CD4-positive, alpha-beta memory T cell (primary cell): ENCODE data around the gene ZNF100. TPM values are rescaled to one million over a fixed set of nuclear protein-coding genes. Genes with fewer than 3 reads are reported as not detected.
"Not testable (repeated sequence)": the region's sequence is repeated elsewhere in the genome, so short reads cannot be mapped to it uniquely, and the experiment has no call there.

Experiments
- CTCF ChIA-PET: fragments of 350-600 bp; sonication (Branson Sonifier 250); formaldehyde crosslinking; loops from one replicate; lab custom pipeline; 2021; ENCODE audit warnings: inconsistent platforms; ENCODE audit not compliant: partially characterized antibody; lab: Charles Lee
- POLR2A ChIA-PET: fragments of 350-600 bp; sonication (Branson Sonifier 250); formaldehyde crosslinking; loops from one replicate; lab custom pipeline; 2021; ENCODE audit not compliant: partially characterized antibody; lab: Charles Lee
- DNase-seq, 5 donors: peaks; one replicate each; pipeline versions ENCODE4 v3.0.0 to v3.0.0-alpha.2; 2020 to 2022; ENCODE audit warnings: mixed read lengths in 1 of 5
- H3K27ac ChIP-seq: one replicate; pipeline ENCODE4 v1.7.0; 2013; ENCODE audit warnings: low read depth, low read length
- H3K27me3 ChIP-seq: 2 replicates; pipeline ENCODE4 v1.7.0; 2013; ENCODE audit warnings: mild to moderate bottlenecking, low read length, moderate library complexity; ENCODE audit not compliant: insufficient read depth
- H3K36me3 ChIP-seq: 2 replicates; pipeline ENCODE4 v1.7.0; 2013; ENCODE audit warnings: mild to moderate bottlenecking, low read length, moderate library complexity; ENCODE audit not compliant: insufficient read depth
- H3K4me1 ChIP-seq: 2 replicates; pipeline ENCODE4 v1.7.0; 2013; ENCODE audit warnings: mild to moderate bottlenecking, low read length, moderate library complexity; ENCODE audit not compliant: insufficient read depth
- H3K4me3 ChIP-seq, 2 donors: one replicate each; pipeline ENCODE4 v1.7.0; 2013; ENCODE audit warnings: low read length in 2 of 2, mild to moderate bottlenecking in 1 of 2
- H3K9me3 ChIP-seq, 2 donors: one replicate each; pipeline ENCODE4 v1.7.0; 2013; ENCODE audit warnings: low read length in 2 of 2, control low read depth in 1 of 2; ENCODE audit not compliant: control insufficient read depth in 1 of 2
- H3K27ac Mint-ChIP-seq, 7 donors: one replicate each; pipeline ENCODE4 v1.8.0; 2020 to 2021; ENCODE audit warnings: mixed read lengths in 7 of 7, mild to moderate bottlenecking in 6 of 7, inconsistent platforms in 3 of 7, moderate library complexity in 3 of 7
- H3K27me3 Mint-ChIP-seq, 2 donors: one replicate each; pipeline ENCODE4 v1.8.0; 2020 to 2021; ENCODE audit warnings: mixed read lengths in 2 of 2
- H3K36me3 Mint-ChIP-seq, 2 donors: one replicate each; pipeline ENCODE4 v1.8.0; 2020 to 2021; ENCODE audit warnings: mixed read lengths in 2 of 2, inconsistent platforms in 1 of 2, mild to moderate bottlenecking in 1 of 2
- H3K4me1 Mint-ChIP-seq, 4 donors: one replicate each; pipeline ENCODE4 v1.8.0; 2020 to 2021; ENCODE audit warnings: mixed read lengths in 4 of 4, mild to moderate bottlenecking in 1 of 4
- H3K4me3 Mint-ChIP-seq, 8 donors: one replicate each; pipeline ENCODE4 v1.8.0; 2020 to 2021; ENCODE audit warnings: mixed read lengths in 8 of 8, mild to moderate bottlenecking in 7 of 8, moderate library complexity in 6 of 8, inconsistent platforms in 3 of 8
- H3K9me3 Mint-ChIP-seq, 8 donors: one replicate each; pipeline ENCODE4 v1.8.0; 2020 to 2021; ENCODE audit warnings: mixed read lengths in 8 of 8, mild to moderate bottlenecking in 5 of 8, inconsistent platforms in 3 of 8, moderate library complexity in 1 of 8
- intact Hi-C: fragments of 100-400 bp; cut with micrococcal nuclease; formaldehyde crosslinking; loops from one replicate; pipeline ENCODE4 v1.15.1; 2023
- polyA plus RNA-seq, 2 donors: library from polyadenylated mRNA; unstranded; fragments of 300-500 nt; fragmentation: Illumina TruSeq; gene quantifications; one replicate each; pipeline ENCODE4 v1.2.3, GENCODE V29; 2021
- total RNA-seq, 2 experiments: library from RNA; stranded (reverse); gene quantifications; one replicate each; pipeline ENCODE4 v1.2.3, GENCODE V29; 2021

Gene ZNF100
- total and polyA plus RNA-seq, 4 experiments from 2014 or later: 7.9 to 16.0 (median 13.3) TPM

DNA sequence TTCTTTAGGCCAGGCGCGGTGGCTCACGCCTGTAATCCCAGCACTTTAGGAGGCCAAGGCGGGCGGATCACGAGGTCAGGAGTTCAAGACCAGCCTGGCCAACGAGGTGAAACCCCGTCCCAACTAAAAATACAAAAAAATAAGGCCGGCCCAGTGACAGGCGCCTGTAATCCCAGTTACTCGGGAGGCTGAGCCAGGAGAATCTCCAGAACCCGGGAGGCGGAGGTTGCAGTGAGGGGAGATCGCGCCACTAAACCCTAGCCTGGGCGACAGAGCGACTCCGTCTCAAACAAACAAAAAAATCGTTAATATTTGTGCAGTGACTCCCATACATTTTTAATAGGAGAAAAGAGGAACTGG, 694 bp downstream of the ZNF100 start:
- peak overlapping the region; percentile 62 for H3K27ac ChIP-seq

DNA sequence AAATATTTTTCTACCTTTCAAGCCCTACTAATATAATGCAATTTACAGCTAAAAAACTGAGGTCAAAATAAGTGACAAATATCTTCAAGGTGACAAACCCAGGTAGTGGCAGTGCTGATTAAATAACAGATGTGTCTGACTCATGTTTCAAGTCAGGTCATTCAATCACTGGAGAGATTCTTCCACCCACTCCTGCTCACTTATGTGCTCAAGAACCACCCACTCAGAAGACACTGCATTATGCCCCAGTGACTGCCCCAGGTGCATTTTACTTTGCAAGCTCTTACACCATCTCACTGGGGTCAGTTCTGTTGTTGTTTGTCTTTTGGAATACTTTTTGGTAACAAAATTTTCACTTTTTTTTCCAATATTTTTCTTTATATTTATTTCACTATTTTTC, 2.2 kb downstream of the ZNF100 start:
- Mint-ChIP-seq H3K4me3 (peak overlapping the region in 5 of 8 donors; percentile 6 to 98 (median 48)), H3K36me3 (peaks cover 34 to 46% of the 10 kb centered on the region in 2 donors), H3K9me3 (no peaks in the 10 kb centered on the region), H3K4me1 (peaks cover 13 to 36% (median 25%) of the 10 kb centered on the region in 4 donors), H3K27ac (peak overlapping the region in 1 of 7 donors; percentile 23), H3K27me3 (no peaks in the 10 kb centered on the region)
- DNase-seq: no peak
- peaks cover 10% of the 10 kb centered on the region for H3K36me3 ChIP-seq
- peaks cover 12% of the 10 kb centered on the region for H3K4me1 ChIP-seq
- no peak overlapping the region for H3K27ac ChIP-seq
- H3K4me3 ChIP-seq: no peak overlapping the region
- intact Hi-C loops: loop anchor here (5.0 kb wide), 3 partner anchors 72 to 1922 kb away; partner anchors contain the start of genes ZNF257, ZNF43 and ZNF675
- H3K9me3 ChIP-seq: no peaks in the 10 kb centered on the region
- H3K27me3 ChIP-seq: no peaks in the 10 kb centered on the region
- ChIA-PET POLR2A (interaction anchor here (1.2 kb wide), 1 partner anchor 70 kb away, joined by 3 read pairs; the partner anchor contains the start of gene ZNF43), CTCF (no interaction called here)

More for the DNA sequence above, 694 bp downstream of the ZNF100 start:
- H3K9me3 ChIP-seq, H3K27me3 Mint-ChIP-seq, H3K27me3 ChIP-seq, H3K36me3 ChIP-seq, H3K9me3 Mint-ChIP-seq: not testable (repeated sequence)
- ChIA-PET CTCF (interaction anchor here (1.1 to 1.5 kb wide), 4 partner anchors 69 to 564 kb away, joined by 3 to 11 read pairs (median 5); partner anchors contain the start of genes ZNF429 and ZNF43), POLR2A (interaction anchor here (1.1 to 2.6 kb wide), 11 partner anchors 69 to 1201 kb away, joined by 3 to 34 read pairs (median 4); partner anchors contain the start of genes ZNF257, ZNF429, ZNF43 and ZNF431)
- peaks cover 13 to 36% (median 23%) of the 10 kb centered on the region in 4 donors for H3K4me1 Mint-ChIP-seq
- peak overlapping the region; percentile 79 to 84 for H3K4me3 ChIP-seq
- peaks cover 22 to 33% of the 10 kb centered on the region in 2 donors for H3K36me3 Mint-ChIP-seq
- peak overlapping the region; percentile 96 to 99 (median 97) for H3K4me3 Mint-ChIP-seq
- H3K4me1 ChIP-seq: peaks cover 12% of the 10 kb centered on the region
- peak in 1 of 5 donors; percentile 39 for DNase-seq
- peak overlapping the region in 6 of 7 donors; percentile 76 to 98 (median 96) for H3K27ac Mint-ChIP-seq
- intact Hi-C loops: loop anchor here (1.0 to 5.0 kb wide), 6 partner anchors 71 to 1921 kb away; partner anchors contain the start of genes ZNF257, ZNF429, ZNF43 and ZNF675

DNA sequence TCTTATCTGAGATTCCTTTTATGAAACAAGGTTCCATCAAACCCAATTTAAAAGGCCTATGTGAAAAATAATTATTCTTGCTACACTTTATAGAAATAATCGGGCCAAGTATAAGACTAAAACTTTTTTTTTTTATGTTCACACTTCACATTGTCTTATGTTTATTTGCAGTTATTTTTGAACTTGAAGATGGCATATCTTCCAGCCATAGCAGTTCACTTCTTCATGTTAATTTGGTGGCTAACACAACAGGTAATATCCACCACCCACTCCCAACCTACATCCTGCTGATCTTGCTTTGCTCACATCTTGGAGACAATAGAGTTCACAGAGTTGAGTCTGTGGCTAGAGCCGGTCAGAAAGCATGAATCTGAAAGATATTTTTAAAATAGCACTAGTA, 5.8 kb downstream of the ZNF100 start:
- H3K36me3 ChIP-seq, H3K27me3 ChIP-seq, POLR2A ChIA-PET, CTCF ChIA-PET, H3K4me3 ChIP-seq, H3K4me3 Mint-ChIP-seq, H3K9me3 ChIP-seq, H3K27me3 Mint-ChIP-seq, DNase-seq, H3K27ac ChIP-seq, intact Hi-C loops: not testable (repeated sequence)
- Mint-ChIP-seq H3K4me1 (peaks cover 12 to 39% (median 35%) of the 10 kb centered on the region in 4 donors), H3K36me3 (peaks cover 58 to 66% of the 10 kb centered on the region in 2 donors), H3K9me3 (peaks cover 0 to 11% (median 0%) of the 10 kb centered on the region in 8 donors), H3K27ac (peak overlapping the region in 3 of 7 donors; percentile 1 to 48 (median 43))
- peaks cover 11% of the 10 kb centered on the region for H3K4me1 ChIP-seq

DNA sequence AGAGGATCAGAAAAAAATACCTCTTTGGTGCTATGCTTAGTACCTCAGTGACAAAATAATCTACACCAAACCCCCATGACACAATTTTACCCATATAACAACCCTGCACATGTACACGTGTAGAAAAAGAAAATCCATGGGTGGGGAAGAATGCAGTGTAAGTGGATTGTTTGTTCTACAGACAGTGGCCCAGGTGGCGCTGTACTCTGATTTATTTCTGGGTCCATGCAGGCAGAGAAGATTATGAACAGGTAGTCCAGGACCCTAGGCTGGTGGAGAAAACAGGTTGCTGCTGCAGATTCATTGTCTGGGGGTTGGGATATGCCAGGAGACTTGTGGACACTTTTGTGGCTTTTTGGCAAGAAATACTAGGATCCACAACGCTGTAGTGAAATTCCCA, 9.1 kb downstream of the ZNF100 start:
- H3K36me3 ChIP-seq: peaks cover 10% of the 10 kb centered on the region
- no peak overlapping the region for H3K4me3 Mint-ChIP-seq
- intact Hi-C loops: no loop called here
- ChIA-PET POLR2A (no interaction called here), CTCF (interaction anchor here (1.1 kb wide), 1 partner anchor 94 kb away, joined by 3 read pairs; no protein-coding TSS in a partner anchor)
- H3K27me3 Mint-ChIP-seq: no peaks in the 10 kb centered on the region
- no peaks in the 10 kb centered on the region for H3K27me3 ChIP-seq
- H3K27ac ChIP-seq: no peak overlapping the region
- DNase-seq: peak in 1 of 5 donors; percentile 6
- no peaks in the 10 kb centered on the region for H3K4me1 ChIP-seq
- H3K4me1 Mint-ChIP-seq: peaks cover 4 to 44% (median 28%) of the 10 kb centered on the region in 4 donors
- no peak overlapping the region for H3K4me3 ChIP-seq
- H3K36me3 Mint-ChIP-seq: peaks cover 72 to 74% of the 10 kb centered on the region in 2 donors
- H3K9me3 ChIP-seq: no peaks in the 10 kb centered on the region
- peaks cover 0 to 33% (median 5%) of the 10 kb centered on the region in 8 donors for H3K9me3 Mint-ChIP-seq
- H3K27ac Mint-ChIP-seq: peak overlapping the region in 1 of 7 donors; percentile 22

DNA sequence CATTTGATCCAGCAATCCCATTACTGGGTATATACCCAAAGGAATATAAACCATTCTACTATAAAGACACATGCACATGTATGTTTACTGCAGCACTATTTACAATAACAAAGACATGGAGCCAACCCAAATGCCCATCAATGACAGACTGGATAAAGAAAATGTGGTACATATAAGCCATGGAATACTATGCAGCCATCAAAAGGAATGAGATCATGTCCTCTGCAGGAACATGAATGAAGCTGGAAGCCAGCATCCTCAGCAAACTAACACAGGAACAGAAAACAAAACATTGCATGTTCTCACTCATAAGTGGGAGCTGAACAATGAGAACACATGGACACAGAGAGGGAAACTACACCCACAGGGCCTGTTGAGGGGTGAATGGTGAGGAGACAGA, 11.8 kb downstream of the ZNF100 start:
- H3K36me3 ChIP-seq, H3K27ac Mint-ChIP-seq, CTCF ChIA-PET, intact Hi-C loops, H3K9me3 ChIP-seq, DNase-seq, H3K4me3 ChIP-seq, H3K4me1 ChIP-seq, H3K4me3 Mint-ChIP-seq, H3K27me3 ChIP-seq, POLR2A ChIA-PET, H3K27ac ChIP-seq, H3K27me3 Mint-ChIP-seq: not testable (repeated sequence)
- peaks cover 0 to 35% (median 7%) of the 10 kb centered on the region in 8 donors for H3K9me3 Mint-ChIP-seq
- H3K36me3 Mint-ChIP-seq: peaks cover 70 to 76% of the 10 kb centered on the region in 2 donors
- peaks cover 4 to 36% (median 25%) of the 10 kb centered on the region in 4 donors for H3K4me1 Mint-ChIP-seq

DNA sequence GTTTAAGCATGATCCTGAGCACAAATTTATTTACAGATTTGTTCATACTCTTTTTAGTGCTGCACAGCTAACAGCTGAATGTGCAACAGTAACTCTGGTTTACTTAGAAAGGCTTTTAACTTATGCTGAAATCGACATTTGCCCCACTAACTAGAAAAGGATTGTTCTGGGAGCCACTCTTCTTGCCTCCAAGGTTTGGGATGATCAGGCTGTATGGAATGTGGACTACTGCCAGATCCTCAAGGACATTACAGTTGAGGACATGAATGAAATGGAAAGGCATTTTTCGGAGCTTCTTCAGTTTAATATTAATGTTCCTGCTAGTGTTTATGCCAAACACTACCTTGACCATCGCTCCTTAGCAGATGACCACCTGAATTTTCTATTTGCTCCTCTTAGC, 16.0 kb downstream of the ZNF100 start:
- CTCF ChIA-PET: no interaction called here
- Histone ChIP-seq H3K27me3 (no peaks in the 10 kb centered on the region), H3K27ac (no peak overlapping the region), H3K4me1 (no peaks in the 10 kb centered on the region), H3K9me3 (no peaks in the 10 kb centered on the region), H3K4me3 (no peak overlapping the region), H3K36me3 (peaks cover 7% of the 10 kb centered on the region)
- Mint-ChIP-seq H3K36me3 (peaks cover 72% of the 10 kb centered on the region in 2 donors), H3K4me3 (no peak overlapping the region), H3K4me1 (peaks cover 4 to 31% (median 28%) of the 10 kb centered on the region in 4 donors), H3K9me3 (peaks cover 0 to 45% (median 9%) of the 10 kb centered on the region in 8 donors), H3K27me3 (no peaks in the 10 kb centered on the region), H3K27ac (no peak overlapping the region)
- intact Hi-C loops: no loop called here
- POLR2A ChIA-PET: no interaction called here
- DNase-seq: no peak

DNA sequence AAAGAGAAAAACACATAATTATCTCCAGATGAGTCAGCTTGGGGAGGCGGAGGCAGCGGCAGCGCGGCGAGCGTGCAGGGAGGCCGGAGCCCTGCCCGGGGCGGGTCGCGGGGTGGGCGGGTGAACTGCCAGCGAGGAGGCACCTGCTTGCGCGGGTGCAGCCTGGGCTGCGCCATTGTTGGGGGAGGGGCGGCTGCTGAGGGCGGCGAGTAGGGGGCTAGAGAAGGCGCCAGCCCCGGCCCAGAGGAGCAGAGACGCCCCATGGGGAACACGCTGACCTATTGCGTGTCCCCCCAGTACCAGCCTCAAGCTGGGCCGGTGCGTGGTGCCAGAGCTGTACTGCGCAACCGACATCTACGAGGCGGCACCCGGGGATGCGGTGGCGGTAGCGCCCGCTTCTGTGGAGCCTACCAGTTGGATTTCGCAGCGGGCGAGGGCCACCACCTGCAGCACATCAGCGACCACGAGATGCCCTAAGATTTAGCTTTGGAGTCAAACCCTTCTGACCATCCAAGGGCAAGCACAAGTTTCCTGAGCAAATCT, 16.7 kb downstream of the ZNF100 start:
- intact Hi-C loops: no loop called here
- peaks cover 7% of the 10 kb centered on the region for H3K36me3 ChIP-seq
- peaks cover 69% of the 10 kb centered on the region in 2 donors for H3K36me3 Mint-ChIP-seq
- ChIA-PET POLR2A (no interaction called here), CTCF (no interaction called here)
- no peak overlapping the region for H3K27ac ChIP-seq
- H3K9me3 Mint-ChIP-seq: peaks cover 0 to 41% (median 5%) of the 10 kb centered on the region in 8 donors
- H3K4me1 ChIP-seq: no peaks in the 10 kb centered on the region
- no peaks in the 10 kb centered on the region for H3K9me3 ChIP-seq
- no peak overlapping the region for H3K27ac Mint-ChIP-seq
- H3K4me3 ChIP-seq: no peak overlapping the region
- no peaks in the 10 kb centered on the region for H3K27me3 ChIP-seq
- H3K4me3 Mint-ChIP-seq: no peak overlapping the region
- no peaks in the 10 kb centered on the region for H3K27me3 Mint-ChIP-seq
- DNase-seq: no peak
- H3K4me1 Mint-ChIP-seq: peaks cover 2 to 26% (median 24%) of the 10 kb centered on the region in 4 donors
